Spinal cord (tissue), 10 donors: ENCODE data around the gene ARID3B. TPM values are rescaled to one million over a fixed set of nuclear protein-coding genes. Genes with fewer than 3 reads are reported as not detected.
A peak's percentile ranks its signal among the peaks of the same experiment; 100 is the strongest.

Source experiments
- DNase-seq, 6 donors: peaks; one replicate each; pipeline versions ENCODE4 v3.0.0 to v3.0.0-alpha.2; 2013 to 2015; ENCODE audit warnings: low spot score in 6 of 6, low read depth in 4 of 6
- H3K27ac ChIP-seq: one replicate; pipeline ENCODE4 v1.5.1; 2013; ENCODE audit warnings: low read depth, low read length, control low read depth
- H3K27me3 ChIP-seq: one replicate; pipeline ENCODE4 v1.6.1; 2013; ENCODE audit warnings: low read length; ENCODE audit not compliant: control insufficient read depth, insufficient read depth
- H3K36me3 ChIP-seq: one replicate; pipeline ENCODE4 v1.6.1; 2013; ENCODE audit warnings: low read length; ENCODE audit not compliant: control insufficient read depth, insufficient read depth
- H3K4me1 ChIP-seq: one replicate; pipeline ENCODE4 v1.6.1; 2013; ENCODE audit warnings: low read length; ENCODE audit not compliant: control insufficient read depth, insufficient read depth
- H3K4me3 ChIP-seq: one replicate; pipeline ENCODE4 v1.5.1; 2013; ENCODE audit warnings: low read depth, low read length, control low read depth
- H3K9me3 ChIP-seq: one replicate; pipeline ENCODE4 v1.6.1; 2013; ENCODE audit warnings: low read length; ENCODE audit not compliant: control insufficient read depth, insufficient read depth
- WGBS: methylation state at CpG from one replicate; pipeline ENCODE4 v1.1.5; 2013; ENCODE audit warnings: missing lambda C conversion rate; ENCODE audit not compliant: insufficient coverage; 5-methylcytosine and 5-hydroxymethylcytosine counted together
- polyA plus RNA-seq, 2 donors: library from polyadenylated mRNA; unstranded; fragments of 120-200 nt; gene quantifications; one replicate each; pipeline ENCODE4 v1.2.1, GENCODE V29; 2013; ENCODE audit not compliant: insufficient read length in 2 of 2
- total RNA-seq, 2 donors: library from RNA; depleted of rRNA in 1 of 2; stranded (reverse); fragments of 120-200 nt in 1 of 2; fragments of >200 nt in 1 of 2; gene quantifications; one replicate each; pipeline versions ENCODE4 v1.2.3 to v1.2.4, GENCODE V29; 2013 to 2014
- donor health status: healthy.

ARID3B gene
- total and polyA plus RNA-seq, 4 donors, result 4.5 to 12.0 (median 6.7) TPM

DNA sequence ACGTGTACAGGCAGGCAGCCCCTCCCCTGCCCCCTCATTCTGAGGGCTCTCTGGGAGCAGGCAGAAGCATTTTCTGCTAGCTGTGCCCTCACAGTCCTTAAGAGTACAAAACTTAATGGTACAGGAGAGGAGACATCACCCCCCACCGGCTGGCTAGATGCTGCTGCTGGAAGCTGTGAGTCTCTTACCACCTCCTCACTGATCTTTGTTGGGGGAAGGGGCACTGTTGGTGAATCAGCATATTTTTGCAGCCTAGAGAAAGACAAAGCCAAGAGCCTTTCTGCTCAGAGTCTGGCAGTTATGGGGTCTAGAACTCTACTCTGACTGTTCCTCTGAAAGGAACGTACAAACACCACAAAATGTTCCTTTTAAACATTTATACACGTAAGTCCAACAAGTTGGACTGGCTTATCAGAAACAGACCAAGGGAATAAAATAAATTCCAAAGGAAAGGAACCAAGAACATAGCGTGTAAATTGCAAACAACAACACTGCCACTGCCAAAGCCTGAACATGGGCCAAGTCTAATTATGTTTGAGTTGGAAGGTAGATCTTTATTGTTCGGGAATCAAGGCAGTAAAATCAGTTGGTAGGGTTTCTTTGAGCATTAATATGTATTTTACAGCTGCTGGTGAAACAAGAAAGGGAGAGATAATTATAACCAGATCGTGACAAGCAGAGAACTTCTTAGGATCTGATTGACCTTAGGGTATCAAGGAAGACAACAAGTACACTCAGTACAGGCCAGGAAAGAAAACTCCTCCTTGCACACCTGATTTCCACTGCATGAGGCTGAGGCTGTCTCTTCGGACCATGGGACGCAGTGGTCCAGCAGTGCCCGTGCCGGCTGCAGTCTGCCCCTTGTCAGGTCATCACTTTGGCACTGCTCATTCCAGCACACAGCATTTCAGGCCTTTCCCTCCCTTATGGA, 102.0 kb downstream of the ARID3B start:
- Histone ChIP-seq H3K36me3 (peaks cover 25% of the 10 kb centered on the region), H3K27ac (peak overlapping the region; percentile 16), H3K27me3 (no peaks in the 10 kb centered on the region), H3K4me1 (peaks cover 4% of the 10 kb centered on the region), H3K9me3 (no peaks in the 10 kb centered on the region), H3K4me3 (no peak overlapping the region)
- peak in 1 of 6 donors; percentile 48 for DNase-seq
- WGBS, result 68% methylated on average over 8 of the region's 11 CpGs

DNA sequence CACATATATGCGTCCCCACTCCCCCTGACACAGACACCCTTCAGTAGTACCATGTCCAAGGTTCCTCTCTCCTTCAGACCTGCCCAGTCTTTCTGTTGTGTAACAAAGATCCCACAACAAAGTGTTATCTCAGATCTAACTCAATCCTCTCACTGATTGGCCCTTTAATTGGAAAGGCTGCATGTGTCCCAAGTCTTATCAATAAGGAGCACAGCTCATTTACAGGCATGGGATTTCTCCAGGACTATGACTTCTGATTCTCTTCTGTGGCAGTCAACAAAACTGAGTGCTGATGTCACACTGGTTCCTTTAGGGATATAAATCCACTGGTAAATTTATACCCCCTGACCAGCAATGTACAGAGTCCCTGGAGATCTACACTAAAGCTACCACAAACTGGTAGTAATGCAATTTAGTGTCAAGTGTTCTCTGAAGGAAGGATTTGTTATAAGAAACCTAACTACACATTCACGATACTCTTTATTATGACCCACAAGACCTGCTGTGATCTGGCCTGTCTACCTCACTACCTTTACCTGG, 102.7 kb downstream of the ARID3B start:
- peaks cover 4% of the 10 kb centered on the region for H3K4me1 ChIP-seq
- H3K36me3 ChIP-seq, result peaks cover 20% of the 10 kb centered on the region
- H3K27me3 ChIP-seq, result no peaks in the 10 kb centered on the region
- no peak overlapping the region for H3K4me3 ChIP-seq
- H3K27ac ChIP-seq, result no peak overlapping the region
- H3K9me3 ChIP-seq, result no peaks in the 10 kb centered on the region
- 85% methylated on average over 2 of the region's 2 CpGs for WGBS
- DNase-seq, result no peak

DNA sequence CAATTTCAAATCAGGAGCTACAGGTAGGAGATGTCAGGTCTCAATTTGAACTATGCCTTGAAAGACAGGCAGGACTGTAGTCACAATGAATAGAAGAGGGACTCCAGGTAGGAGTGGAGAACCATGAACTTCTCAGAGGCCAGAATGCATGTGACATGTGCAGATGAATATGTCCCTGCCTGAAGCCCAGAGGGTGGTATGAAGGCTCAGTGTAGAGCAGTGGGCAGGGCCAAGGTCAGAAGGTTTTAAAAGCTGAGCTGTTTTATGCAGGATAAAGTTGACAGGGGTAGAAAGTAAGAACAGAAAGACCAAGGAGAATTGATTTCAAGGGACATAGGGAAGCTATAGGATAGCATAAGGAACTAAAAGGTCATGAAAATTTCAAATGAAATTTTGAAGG, 105.5 kb downstream of the ARID3B start:
- Histone ChIP-seq H3K9me3 (no peaks in the 10 kb centered on the region), H3K27me3 (no peaks in the 10 kb centered on the region), H3K36me3 (peaks cover 8% of the 10 kb centered on the region), H3K4me1 (peaks cover 4% of the 10 kb centered on the region), H3K27ac (no peak overlapping the region), H3K4me3 (no peak overlapping the region)
- DNase-seq, result no peak

Other genes with a start within 250 kb of the ARID3B start
- 1 to 10 TPM in 1 of 2 donors, under 1 TPM in 1; 0.89 to 1.9 TPM for gene CYP11A1, start 173.6 kb upstream of the ARID3B start, total RNA-seq
- 1 to 10 TPM; 1.7 to 2.1 TPM for gene CYP11A1, start 173.6 kb upstream of the ARID3B start, polyA plus RNA-seq
- gene SEMA7A, start 107.3 kb upstream of the ARID3B start, total RNA-seq, result 10 to 100 TPM; 12.3 to 30.9 TPM
- 10 to 100 TPM; 39.4 to 45.1 TPM for gene SEMA7A, start 107.3 kb upstream of the ARID3B start, polyA plus RNA-seq
- 10 to 100 TPM; 32.8 to 51.5 TPM for gene UBL7, start 80.1 kb upstream of the ARID3B start, total RNA-seq
- 10 to 100 TPM; 62.7 to 68.8 TPM for gene UBL7, start 80.1 kb upstream of the ARID3B start, polyA plus RNA-seq
- 10 to 100 TPM; 23.8 to 60.3 TPM for gene CLK3, start 74.6 kb downstream of the ARID3B start, total RNA-seq
- 10 to 100 TPM; 60.5 to 70.3 TPM for gene CLK3, start 74.6 kb downstream of the ARID3B start, polyA plus RNA-seq
- gene EDC3, start 154.8 kb downstream of the ARID3B start, total RNA-seq, result 10 to 100 TPM; 13.8 to 16.5 TPM
- gene EDC3, start 154.8 kb downstream of the ARID3B start, polyA plus RNA-seq, result 10 to 100 TPM; 39.5 to 41.3 TPM
- gene CYP1A1, start 184.3 kb downstream of the ARID3B start, total RNA-seq, result under 1 TPM; 0.33 to 0.89 TPM
- 1 to 10 TPM; 1.2 to 1.6 TPM for gene CYP1A1, start 184.3 kb downstream of the ARID3B start, polyA plus RNA-seq
- not detected for gene CYP1A2, start 207.6 kb downstream of the ARID3B start, total RNA-seq
- gene CYP1A2, start 207.6 kb downstream of the ARID3B start, polyA plus RNA-seq, result under 1 TPM in 1 of 2 donors, not detected in 1; 0.29 TPM
- 10 to 100 TPM; 20.1 to 26.6 TPM for gene CSK, start 240.9 kb downstream of the ARID3B start, total RNA-seq
- gene CSK, start 240.9 kb downstream of the ARID3B start, polyA plus RNA-seq, result 10 to 100 TPM; 79.2 to 79.4 TPM